ENCODE measurements around the gene LHX6. TPM values are rescaled to one million over a fixed set of nuclear protein-coding genes. Genes with fewer than 3 reads are reported as not detected.

LHX6 gene
- polyA plus RNA-seq, 1 experiment: not detected

- Histone ChIP-seq H3K36me3 (ENCODE audit: control insufficient read depth, insufficient read depth, low read length) (peaks cover 1% of the 10 kb centered on the region; the same call in 1 of the 2 replicates), H3K4me3 (ENCODE audit: low read depth, low read length) (no peak overlapping the region), H3K27me3 (ENCODE audit: control insufficient read depth, insufficient read depth, low read length) (no peaks in the 10 kb centered on the region)
- ChIA-PET POLR2A (no interaction called here), CTCF (interaction anchor here (0.6 to 3.0 kb wide), 3 partner anchors 11 to 34 kb away, joined by 3 to 8 read pairs (median 3); no protein-coding TSS in a partner anchor)
- no peak for DNase-seq (ENCODE audit: low read depth)
- TF ChIP-seq, protein P1, sequence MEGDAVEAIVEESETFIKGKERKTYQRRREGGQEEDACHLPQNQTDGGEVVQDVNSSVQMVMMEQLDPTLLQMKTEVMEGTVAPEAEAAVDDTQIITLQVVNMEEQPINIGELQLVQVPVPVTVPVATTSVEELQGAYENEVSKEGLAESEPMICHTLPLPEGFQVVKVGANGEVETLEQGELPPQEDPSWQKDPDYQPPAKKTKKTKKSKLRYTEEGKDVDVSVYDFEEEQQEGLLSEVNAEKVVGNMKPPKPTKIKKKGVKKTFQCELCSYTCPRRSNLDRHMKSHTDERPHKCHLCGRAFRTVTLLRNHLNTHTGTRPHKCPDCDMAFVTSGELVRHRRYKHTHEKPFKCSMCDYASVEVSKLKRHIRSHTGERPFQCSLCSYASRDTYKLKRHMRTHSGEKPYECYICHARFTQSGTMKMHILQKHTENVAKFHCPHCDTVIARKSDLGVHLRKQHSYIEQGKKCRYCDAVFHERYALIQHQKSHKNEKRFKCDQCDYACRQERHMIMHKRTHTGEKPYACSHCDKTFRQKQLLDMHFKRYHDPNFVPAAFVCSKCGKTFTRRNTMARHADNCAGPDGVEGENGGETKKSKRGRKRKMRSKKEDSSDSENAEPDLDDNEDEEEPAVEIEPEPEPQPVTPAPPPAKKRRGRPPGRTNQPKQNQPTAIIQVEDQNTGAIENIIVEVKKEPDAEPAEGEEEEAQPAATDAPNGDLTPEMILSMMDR (IDR thresholded peaks at IDR 0.05; ENCODE audit: insufficient read depth, low read depth, low read length): no peak
These were observed 73.0 kb downstream of the LHX6 start for GRCh38 chr9:122155796-122156195.

Other genes with a start within 250 kb of the LHX6 start
- gene TTLL11, start 135.6 kb downstream of the LHX6 start, polyA plus RNA-seq (2011; rRNA removed): 5.6 TPM in 2 replicates
- 52.4 and 76.6 TPM in 2 replicates for gene NDUFA8, start 69.2 kb downstream of the LHX6 start, polyA plus RNA-seq (2011; rRNA removed)
- not detected in 2 replicates for gene MORN5, start 69.0 kb downstream of the LHX6 start, polyA plus RNA-seq (2011; rRNA removed)
- 14.7 and 29.3 TPM in 2 replicates for gene RBM18, start 35.9 kb upstream of the LHX6 start, polyA plus RNA-seq (2011; rRNA removed)
- gene MRRF, start 35.9 kb upstream of the LHX6 start, polyA plus RNA-seq (2011; rRNA removed): 35.1 and 51.2 TPM in 2 replicates
- 72.6 and 102 TPM in 2 replicates for gene PTGS1, start 142.1 kb upstream of the LHX6 start, polyA plus RNA-seq (2011; rRNA removed)
- not detected in 2 replicates for gene OR1J1, start 249.0 kb upstream of the LHX6 start, polyA plus RNA-seq (2011; rRNA removed)

Measured in BJ (cell line).